ENCODE results near the gene B3GNT2. TPM values are rescaled to one million over a fixed set of nuclear protein-coding genes. Genes with fewer than 3 reads are reported as not detected.

Gene B3GNT2
- total RNA-seq, 4 donors from 2014 or later: 12.6 to 41.9 (median 28.0) TPM

- Histone ChIP-seq H3K27me3 (no peaks in the 10 kb centered on the region), H3K9me3 (no peaks in the 10 kb centered on the region), H3K4me3 (no peak overlapping the region), H3K27ac (peak overlapping the region in 1 of 4 donors; percentile 48), H3K36me3 (no peaks in the 10 kb centered on the region), H3K4me1 (peaks cover 0 to 12% (median 0%) of the 10 kb centered on the region in 4 donors)
- TF ChIP-seq EP300 (IDR thresholded peaks at IDR 0.05) (no peak), POLR2A (IDR thresholded peaks at IDR 0.05) (no peak)
- TF ChIP-seq, protein P1, sequence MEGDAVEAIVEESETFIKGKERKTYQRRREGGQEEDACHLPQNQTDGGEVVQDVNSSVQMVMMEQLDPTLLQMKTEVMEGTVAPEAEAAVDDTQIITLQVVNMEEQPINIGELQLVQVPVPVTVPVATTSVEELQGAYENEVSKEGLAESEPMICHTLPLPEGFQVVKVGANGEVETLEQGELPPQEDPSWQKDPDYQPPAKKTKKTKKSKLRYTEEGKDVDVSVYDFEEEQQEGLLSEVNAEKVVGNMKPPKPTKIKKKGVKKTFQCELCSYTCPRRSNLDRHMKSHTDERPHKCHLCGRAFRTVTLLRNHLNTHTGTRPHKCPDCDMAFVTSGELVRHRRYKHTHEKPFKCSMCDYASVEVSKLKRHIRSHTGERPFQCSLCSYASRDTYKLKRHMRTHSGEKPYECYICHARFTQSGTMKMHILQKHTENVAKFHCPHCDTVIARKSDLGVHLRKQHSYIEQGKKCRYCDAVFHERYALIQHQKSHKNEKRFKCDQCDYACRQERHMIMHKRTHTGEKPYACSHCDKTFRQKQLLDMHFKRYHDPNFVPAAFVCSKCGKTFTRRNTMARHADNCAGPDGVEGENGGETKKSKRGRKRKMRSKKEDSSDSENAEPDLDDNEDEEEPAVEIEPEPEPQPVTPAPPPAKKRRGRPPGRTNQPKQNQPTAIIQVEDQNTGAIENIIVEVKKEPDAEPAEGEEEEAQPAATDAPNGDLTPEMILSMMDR (IDR thresholded peaks at IDR 0.05): no peak
- 81 to 92% methylated on average over 3 of the region's 3 CpGs for WGBS, 2 donors
- DNase-seq (ENCODE audit: low spot score in 2 of 2): no peak
Measured at GRCh38 chr2:62163106-62163831, 32.6 kb upstream of the B3GNT2 start.

GRCh38 chr2:62163834-62164233 is 32.1 kb upstream of the B3GNT2 start:
- Histone ChIP-seq H3K4me3 (no peak overlapping the region), H3K27me3 (no peaks in the 10 kb centered on the region), H3K27ac (peak overlapping the region in 1 of 4 donors; percentile 48), H3K4me1 (peaks cover 0 to 9% (median 0%) of the 10 kb centered on the region in 4 donors), H3K9me3 (no peaks in the 10 kb centered on the region), H3K36me3 (no peaks in the 10 kb centered on the region)
- 47 to 56% methylated on average over 2 of the region's 2 CpGs for WGBS, 2 donors
- DNase-seq (ENCODE audit: low spot score in 2 of 2): no peak
- TF ChIP-seq POLR2A (IDR thresholded peaks at IDR 0.05) (no peak), EP300 (IDR thresholded peaks at IDR 0.05) (no peak)
- TF ChIP-seq, protein P1 (IDR thresholded peaks at IDR 0.05): no peak

DNA sequence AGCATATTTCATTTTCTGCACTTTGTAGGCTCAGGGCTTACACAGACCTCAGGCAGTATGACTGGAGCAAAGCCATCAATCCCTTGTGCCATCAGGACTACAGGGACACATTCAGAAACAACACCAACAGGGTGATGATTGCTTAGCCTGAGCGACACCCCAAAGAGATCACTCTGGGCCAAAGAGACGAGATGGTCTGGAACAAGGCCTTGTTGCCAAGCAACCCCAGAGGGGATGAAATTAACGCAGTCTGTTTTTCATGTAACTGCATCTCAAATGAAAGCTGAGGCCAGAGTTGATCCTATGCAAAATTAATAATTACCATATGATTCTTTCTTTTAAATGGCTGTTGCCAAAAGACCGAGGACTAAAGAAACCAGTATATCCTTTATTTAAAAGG is 20.2 kb upstream of the B3GNT2 start:
- DNase-seq (ENCODE audit: low spot score in 2 of 2): no peak
- TF ChIP-seq, protein P1 (IDR thresholded peaks at IDR 0.05): no peak
- TF ChIP-seq EP300 (IDR thresholded peaks at IDR 0.05) (no peak), POLR2A (IDR thresholded peaks at IDR 0.05) (no peak)
- Histone ChIP-seq H3K27ac (no peak overlapping the region), H3K27me3 (no peaks in the 10 kb centered on the region), H3K4me3 (no peak overlapping the region), H3K36me3 (no peaks in the 10 kb centered on the region), H3K9me3 (no peaks in the 10 kb centered on the region), H3K4me1 (peaks cover 0 to 27% (median 0%) of the 10 kb centered on the region in 4 donors)
- 68 to 73% methylated on average over 4 of the region's 4 CpGs for WGBS, 2 donors

GRCh38 chr2:62176801-62177200 is 19.1 kb upstream of the B3GNT2 start:
- no peaks in the 10 kb centered on the region for H3K36me3 ChIP-seq
- peaks cover 0 to 27% (median 0%) of the 10 kb centered on the region in 4 donors for H3K4me1 ChIP-seq
- no peak overlapping the region for H3K27ac ChIP-seq
- H3K9me3 ChIP-seq: no peaks in the 10 kb centered on the region
- DNase-seq (ENCODE audit: low spot score in 2 of 2): no peak
- H3K27me3 ChIP-seq: no peaks in the 10 kb centered on the region
- TF ChIP-seq, protein P1 (IDR thresholded peaks at IDR 0.05): no peak
- TF ChIP-seq EP300 (IDR thresholded peaks at IDR 0.05) (no peak), POLR2A (IDR thresholded peaks at IDR 0.05) (no peak)
- H3K4me3 ChIP-seq: no peak overlapping the region

- Histone ChIP-seq H3K9me3 (no peaks in the 10 kb centered on the region), H3K27me3 (no peaks in the 10 kb centered on the region), H3K36me3 (no peaks in the 10 kb centered on the region), H3K4me1 (peaks cover 0 to 27% (median 0%) of the 10 kb centered on the region in 4 donors), H3K4me3 (no peak overlapping the region), H3K27ac (no peak overlapping the region)
- 98 to 99% methylated on average over 4 of the region's 4 CpGs for WGBS, 2 donors
- TF ChIP-seq, protein P1 (IDR thresholded peaks at IDR 0.05): no peak
- no peak for TF ChIP-seq POLR2A (IDR thresholded peaks at IDR 0.05)
- TF ChIP-seq EP300 (IDR thresholded peaks at IDR 0.05): no peak
- DNase-seq (ENCODE audit: low spot score in 2 of 2): no peak
Measured at GRCh38 chr2:62177392-62178049, 18.4 kb upstream of the B3GNT2 start.
